ENCODE measurements around the gene SINHCAF.
"Not testable (repeated sequence)": the region's sequence is repeated elsewhere in the genome, so short reads cannot be mapped to it uniquely, and the experiment has no call there.

Gene SINHCAF

GRCh38 chr12:31325877-31326631 is at the start of gene SINHCAF:
Gene SINHCAF, minus strand, starts transcription at chr12:31326150. Its CDS starts 27,946 bp downstream, at chr12:31298204.
- DNase-seq: peak; percentile 99

- DNase-seq: not testable (repeated sequence)
Observed at GRCh38 chr12:31375422-31375821, 49.5 kb upstream of the SINHCAF start.

- no peak for DNase-seq
Observed at GRCh38 chr12:31371256-31371620, 45.3 kb upstream of the SINHCAF start.

- no peak for DNase-seq
Observed at GRCh38 chr12:31370531-31371255, 44.7 kb upstream of the SINHCAF start.

- no peak for DNase-seq
Observed at GRCh38 chr12:31369712-31370521, 44.0 kb upstream of the SINHCAF start.

GRCh38 chr12:31368666-31369361 is 42.9 kb upstream of the SINHCAF start:
- DNase-seq: peak; percentile 27

- DNase-seq: no peak
Observed at GRCh38 chr12:31366104-31366621, 40.2 kb upstream of the SINHCAF start.

GRCh38 chr12:31363831-31364230 is 37.9 kb upstream of the SINHCAF start:
- no peak for DNase-seq

GRCh38 chr12:31363416-31363809 is 37.5 kb upstream of the SINHCAF start:
- peak; percentile 33 for DNase-seq

GRCh38 chr12:31362759-31363415 is 36.9 kb upstream of the SINHCAF start:
- peak; percentile 92 for DNase-seq

GRCh38 chr12:31362115-31362758 is 36.3 kb upstream of the SINHCAF start:
- peak; percentile 4 for DNase-seq

- DNase-seq: no peak
Observed at GRCh38 chr12:31361730-31362114, 35.8 kb upstream of the SINHCAF start.

GRCh38 chr12:31355747-31356107 is 29.8 kb upstream of the SINHCAF start:
- no peak for DNase-seq

GRCh38 chr12:31353750-31354708 is 28.1 kb upstream of the SINHCAF start:
- peak; percentile 66 for DNase-seq

- DNase-seq: no peak
Observed at GRCh38 chr12:31346267-31346666, 20.3 kb upstream of the SINHCAF start.

GRCh38 chr12:31343139-31343538 is 17.2 kb upstream of the SINHCAF start:
- no peak for DNase-seq

GRCh38 chr12:31342286-31342685 is 16.3 kb upstream of the SINHCAF start:
- no peak for DNase-seq

GRCh38 chr12:31339831-31340622 is 14.1 kb upstream of the SINHCAF start:
- no peak for DNase-seq

- no peak for DNase-seq
Observed at GRCh38 chr12:31337952-31338351, 12.0 kb upstream of the SINHCAF start.

- no peak for DNase-seq
Observed at GRCh38 chr12:31331242-31331641, 5.3 kb upstream of the SINHCAF start.

Data from MV-4-11 (cell line).